ENCODE measurements around the gene SEPSECS. TPM values are rescaled to one million over a fixed set of nuclear protein-coding genes. Genes with fewer than 3 reads are reported as not detected.

SEPSECS gene
- total RNA-seq, 1 experiment from 2014 or later: 3.1 TPM

DNA sequence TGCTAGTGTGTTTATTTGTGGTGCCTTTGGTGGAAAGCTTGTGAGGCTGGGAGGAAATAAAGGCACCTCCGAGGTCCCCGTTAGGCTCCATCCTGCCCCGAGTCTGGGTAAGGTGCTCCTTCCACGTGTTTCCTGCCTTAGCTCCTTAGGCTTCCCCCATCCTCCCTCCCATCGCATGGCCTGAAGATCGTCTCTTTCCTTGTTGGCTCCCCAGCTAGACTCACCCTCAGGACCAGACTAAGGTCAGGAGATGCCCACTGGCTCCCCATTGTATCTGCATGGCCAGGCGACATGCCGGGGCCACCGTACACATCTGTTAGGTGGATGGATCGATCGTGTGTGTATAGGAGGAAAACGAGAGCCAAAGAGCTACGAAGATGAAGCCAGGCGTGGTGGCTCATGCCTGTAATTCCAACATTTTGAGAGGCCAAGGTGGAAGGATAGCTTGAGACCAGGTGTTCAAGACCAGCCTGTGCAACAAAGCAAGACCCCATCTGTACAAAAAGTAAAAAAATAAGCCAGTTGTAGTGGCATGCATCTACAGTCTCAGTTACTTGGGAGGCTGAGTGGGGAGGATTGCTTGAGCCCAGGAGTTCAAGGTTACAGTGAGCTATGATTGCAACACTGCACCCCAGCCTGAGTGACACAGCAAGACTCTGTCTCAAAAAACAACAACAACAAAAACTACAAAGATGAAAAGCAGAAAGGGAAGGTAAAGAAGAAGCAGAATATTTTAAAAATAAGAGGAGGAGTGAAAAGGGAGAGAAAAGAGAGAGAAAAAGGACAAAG is 53.7 kb downstream of the SEPSECS start:
- no peaks in the 10 kb centered on the region for H3K79me2 ChIP-seq (ENCODE audit: low read length)
- H2AFZ ChIP-seq (ENCODE audit: low read length): no peak overlapping the region
- no peaks in the 10 kb centered on the region for H3K36me3 ChIP-seq (ENCODE audit: low read depth, low read length)
- DNase-seq (no peak), ATAC-seq (no peak)
- no peaks in the 10 kb centered on the region for H3K9me2 ChIP-seq (replicated peaks; ENCODE audit: low read length)
- no peaks in the 10 kb centered on the region for H3K27me3 ChIP-seq (ENCODE audit: low read length)
- intact Hi-C loops (cut with micrococcal nuclease): no loop called here
- H3K4me3 ChIP-seq (ENCODE audit: low read length): no peak overlapping the region
- no peak overlapping the region for H3K27ac ChIP-seq (ENCODE audit: low read length)
- H3K9ac ChIP-seq (ENCODE audit: low read length): no peak overlapping the region
- H3K9me3 ChIP-seq (ENCODE audit: low read length): no peaks in the 10 kb centered on the region
- H3K4me1 ChIP-seq (ENCODE audit: insufficient read depth, low read length): peaks cover 13% of the 10 kb centered on the region
- ChIA-PET CTCF (no interaction called here), POLR2A (ENCODE audit: unreplicated experiment) (no interaction called here)
- H4K20me1 ChIP-seq (ENCODE audit: low read length): no peaks in the 10 kb centered on the region
- no peaks in the 10 kb centered on the region for H3F3A ChIP-seq (ENCODE audit: low read length, unreplicated experiment)
- BruUV-seq (replicated peaks): no TSS peak
- H3K4me2 ChIP-seq (ENCODE audit: low read length): no peak overlapping the region
- no peak for TF ChIP-seq CTCF (conservative IDR thresholded peaks at IDR 0.05; ENCODE audit: low read depth, low read length)
- no peak for TF ChIP-seq EZH2phosphoT487 (IDR thresholded peaks at IDR 0.05; ENCODE audit: borderline replicate concordance, low read length)
- TF ChIP-seq EZH2 (IDR thresholded peaks at IDR 0.05; ENCODE audit: low read length, unreplicated experiment): no peak

DNA sequence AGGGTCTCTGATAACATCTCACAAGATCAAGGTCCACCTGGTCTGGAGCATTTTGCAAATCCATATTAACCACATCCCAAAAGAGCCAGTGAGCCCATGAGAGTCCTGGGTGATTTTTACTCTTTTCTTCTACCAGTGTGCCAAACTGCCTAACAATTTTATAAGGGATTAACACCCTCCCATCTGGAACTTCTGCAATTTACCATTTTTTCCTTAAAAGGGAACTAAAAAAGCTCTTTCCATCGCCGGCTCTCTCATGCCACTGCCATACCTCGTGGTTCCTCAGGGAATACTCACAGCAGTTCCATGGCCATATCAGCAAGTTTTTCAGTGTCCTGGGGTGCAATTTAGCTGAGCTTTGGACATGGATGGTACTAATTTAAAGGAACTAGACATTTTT is 55.7 kb downstream of the SEPSECS start:
- no peak for DNase-seq
- no peak for ATAC-seq
- ChIA-PET CTCF (no interaction called here), POLR2A (ENCODE audit: unreplicated experiment) (no interaction called here)
- Histone ChIP-seq H3K79me2 (ENCODE audit: low read length) (no peaks in the 10 kb centered on the region), H3K27ac (ENCODE audit: low read length) (no peak overlapping the region), H3K9me2 (replicated peaks; ENCODE audit: low read length) (no peaks in the 10 kb centered on the region), H3K4me1 (ENCODE audit: insufficient read depth, low read length) (peaks cover 13% of the 10 kb centered on the region), H3K36me3 (ENCODE audit: low read depth, low read length) (no peaks in the 10 kb centered on the region), H3K9me3 (ENCODE audit: low read length) (no peaks in the 10 kb centered on the region), H3K9ac (ENCODE audit: low read length) (no peak overlapping the region), H3K4me3 (ENCODE audit: low read length) (no peak overlapping the region), H3K27me3 (ENCODE audit: low read length) (no peaks in the 10 kb centered on the region), H4K20me1 (ENCODE audit: low read length) (no peaks in the 10 kb centered on the region), H3K4me2 (ENCODE audit: low read length) (no peak overlapping the region), H2AFZ (ENCODE audit: low read length) (no peak overlapping the region), H3F3A (ENCODE audit: low read length, unreplicated experiment) (no peaks in the 10 kb centered on the region)
- no TSS peak for BruUV-seq (replicated peaks)
- intact Hi-C loops (cut with micrococcal nuclease): no loop called here
- TF ChIP-seq EZH2phosphoT487 (IDR thresholded peaks at IDR 0.05; ENCODE audit: borderline replicate concordance, low read length): no peak
- no peak for TF ChIP-seq EZH2 (IDR thresholded peaks at IDR 0.05; ENCODE audit: low read length, unreplicated experiment)
- TF ChIP-seq CTCF (conservative IDR thresholded peaks at IDR 0.05; ENCODE audit: low read depth, low read length): no peak

DNA sequence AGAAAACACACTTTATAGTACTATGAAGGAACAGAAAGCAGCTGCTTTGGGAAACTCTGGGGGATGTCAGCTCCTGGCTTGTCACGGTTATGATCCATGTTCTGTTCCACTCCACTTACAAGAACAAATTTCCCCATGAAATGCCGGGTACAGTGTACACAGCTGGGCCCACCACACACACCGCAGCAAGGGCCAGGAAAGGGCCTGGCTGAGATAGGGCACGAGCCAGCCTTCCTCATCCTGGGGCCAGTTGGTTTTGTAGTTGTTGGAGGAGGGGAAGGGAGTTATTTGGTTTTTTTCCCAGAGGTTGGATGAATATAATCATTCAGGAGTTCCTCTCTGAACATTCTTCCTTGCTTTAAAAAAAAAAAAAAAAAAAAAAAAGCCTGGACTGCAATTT is 56.8 kb downstream of the SEPSECS start:
- Histone ChIP-seq H3K4me2 (ENCODE audit: low read length) (no peak overlapping the region), H3F3A (ENCODE audit: low read length, unreplicated experiment) (no peaks in the 10 kb centered on the region), H3K4me3 (ENCODE audit: low read length) (no peak overlapping the region), H3K9me2 (replicated peaks; ENCODE audit: low read length) (no peaks in the 10 kb centered on the region), H3K4me1 (ENCODE audit: insufficient read depth, low read length) (peaks cover 11% of the 10 kb centered on the region), H4K20me1 (ENCODE audit: low read length) (no peaks in the 10 kb centered on the region), H3K9ac (ENCODE audit: low read length) (no peak overlapping the region), H3K27ac (ENCODE audit: low read length) (no peak overlapping the region), H2AFZ (ENCODE audit: low read length) (no peak overlapping the region), H3K27me3 (ENCODE audit: low read length) (no peaks in the 10 kb centered on the region), H3K79me2 (ENCODE audit: low read length) (no peaks in the 10 kb centered on the region), H3K36me3 (ENCODE audit: low read depth, low read length) (no peaks in the 10 kb centered on the region), H3K9me3 (ENCODE audit: low read length) (no peaks in the 10 kb centered on the region)
- intact Hi-C loops (cut with micrococcal nuclease): no loop called here
- ChIA-PET POLR2A (ENCODE audit: unreplicated experiment) (interaction anchor here (0.6 kb wide), 1 partner anchor 13 kb away, joined by 4 read pairs; no protein-coding TSS in a partner anchor), CTCF (no interaction called here)
- DNase-seq (no peak), ATAC-seq (no peak)
- BruUV-seq (replicated peaks): no TSS peak
- TF ChIP-seq CTCF (conservative IDR thresholded peaks at IDR 0.05; ENCODE audit: low read depth, low read length): no peak
- no peak for TF ChIP-seq EZH2 (IDR thresholded peaks at IDR 0.05; ENCODE audit: low read length, unreplicated experiment)
- no peak for TF ChIP-seq EZH2phosphoT487 (IDR thresholded peaks at IDR 0.05; ENCODE audit: borderline replicate concordance, low read length)
